Activated CD4-positive, alpha-beta T cell treated with anti-CD3 and anti-CD28 coated beads for 36 hours (primary cell): ENCODE data around the gene SNRNP48. TPM values are rescaled to one million over a fixed set of nuclear protein-coding genes. Genes with fewer than 3 reads are reported as not detected.

Experiments
- ATAC-seq: fragments of 200-7000 bp; cut with Tn5 transposase; one replicate; pipeline ENCODE4 v1.10.0; 2021; ENCODE audit warnings: mild to moderate bottlenecking, moderate library complexity
- CTCF ChIA-PET: fragments of 350-600 bp; sonication (Branson Sonifier 250); formaldehyde crosslinking; loops from one replicate; lab custom pipeline; 2021; ENCODE audit warnings: antibody characterized with exemption; lab: Charles Lee
- POLR2A ChIA-PET: fragments of 350-600 bp; sonication (Branson Sonifier 250); formaldehyde crosslinking; loops from one replicate; lab custom pipeline; 2021; ENCODE audit warnings: antibody characterized with exemption, inconsistent platforms; lab: Charles Lee
- DNase-seq: peaks from one replicate; pipeline ENCODE4 v3.0.0-alpha.2; 2020
- H3K27ac Mint-ChIP-seq: one replicate; pipeline ENCODE4 v1.8.0; 2021; ENCODE audit warnings: mixed read lengths
- H3K27me3 Mint-ChIP-seq: one replicate; pipeline ENCODE4 v1.8.0; 2021; ENCODE audit warnings: mixed read lengths
- H3K36me3 Mint-ChIP-seq: one replicate; pipeline ENCODE4 v1.8.0; 2021; ENCODE audit warnings: low read depth, mixed read lengths
- H3K4me1 Mint-ChIP-seq: one replicate; pipeline ENCODE4 v1.8.0; 2021; ENCODE audit warnings: mixed read lengths
- H3K4me3 Mint-ChIP-seq: one replicate; pipeline ENCODE4 v1.8.0; 2021; ENCODE audit warnings: mild to moderate bottlenecking, moderate library complexity, mixed read lengths
- H3K9me3 Mint-ChIP-seq: one replicate; pipeline ENCODE4 v1.8.0; 2021; ENCODE audit warnings: low read depth, mixed read lengths
- intact Hi-C, 2 experiments: fragments of 100-400 bp; cut with DNase I in 1 of 2; cut with micrococcal nuclease in 1 of 2; formaldehyde crosslinking; loops; one replicate each; pipeline versions ENCODE4 v1.14.2 to v1.15.1; 2022 to 2024; cut with DNase I, micrococcal nuclease
- total RNA-seq, 2 experiments: library from RNA; stranded (reverse); gene quantifications; one replicate each; pipeline ENCODE4 v1.2.3, GENCODE V29; 2021

The SNRNP48 gene
- total RNA-seq, 2 experiments from 2014 or later: 19.4 to 20.9 TPM

DNA sequence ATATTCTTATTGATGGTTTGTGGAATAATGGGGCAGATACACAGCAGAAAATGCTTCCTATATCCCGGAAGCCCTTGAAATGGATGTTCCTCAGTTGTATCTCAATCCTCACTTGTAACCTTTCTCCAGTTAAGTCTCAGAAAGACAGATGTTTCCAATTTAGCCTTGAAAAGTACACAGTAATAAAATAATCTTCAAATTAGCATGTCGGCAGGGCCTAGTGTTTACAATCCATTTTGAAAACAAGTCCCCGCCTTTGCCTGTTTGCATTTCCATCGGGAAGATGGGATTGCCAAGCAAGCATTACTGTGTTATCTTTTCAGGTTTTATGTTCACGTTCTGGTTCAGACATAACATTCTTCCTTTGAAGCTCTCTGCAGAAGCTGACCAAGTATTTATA, 41.5 kb downstream of the SNRNP48 start:
- CTCF ChIA-PET: no interaction called here
- Mint-ChIP-seq H3K9me3 (no peaks in the 10 kb centered on the region), H3K36me3 (no peaks in the 10 kb centered on the region), H3K27me3 (peaks cover 8% of the 10 kb centered on the region), H3K27ac (no peak overlapping the region), H3K4me1 (no peaks in the 10 kb centered on the region), H3K4me3 (no peak overlapping the region)
- DNase-seq (no peak), ATAC-seq (no peak)
- intact Hi-C loops: no loop called here
- POLR2A ChIA-PET: interaction anchor here (0.6 kb wide), 1 partner anchor 116 kb away, joined by 5 read pairs; no protein-coding TSS in a partner anchor

DNA sequence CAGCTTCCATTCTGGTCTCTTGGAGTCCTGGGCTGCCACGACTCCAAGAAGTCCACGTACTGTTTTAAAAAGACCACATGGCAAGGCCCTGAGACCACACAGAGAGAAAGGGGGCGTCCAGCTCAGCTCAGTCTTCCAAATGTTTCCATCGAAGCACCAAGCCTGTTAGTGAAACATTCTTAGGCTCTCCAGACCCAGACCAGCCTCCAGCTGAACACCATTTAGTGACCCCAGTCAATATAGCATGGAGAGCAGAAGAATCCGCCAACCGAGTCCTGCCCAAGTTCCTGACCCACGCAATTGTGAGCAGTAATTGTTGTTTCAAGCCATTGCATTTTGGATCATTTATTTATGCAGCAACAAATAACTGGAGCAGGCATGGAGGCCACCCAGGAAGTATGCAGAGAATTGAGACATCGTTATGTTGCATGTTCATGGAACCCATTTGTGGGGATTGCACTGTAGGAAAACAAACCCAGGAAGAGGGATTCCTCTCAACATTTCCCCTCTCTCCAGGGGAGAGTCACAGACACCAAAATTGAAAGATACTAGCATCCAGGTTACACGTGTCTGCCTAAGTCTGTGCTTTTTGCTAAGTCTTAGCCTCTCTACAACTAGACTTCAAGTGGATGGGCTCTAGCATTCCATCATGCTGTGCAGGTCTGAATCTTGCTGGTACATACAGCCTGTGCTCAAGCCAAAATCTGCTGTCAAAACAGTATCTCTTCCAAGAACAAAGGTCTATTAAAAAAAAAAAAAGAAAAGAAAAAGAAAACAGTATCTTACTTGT, 42.7 kb downstream of the SNRNP48 start:
- no peak for DNase-seq
- Mint-ChIP-seq H3K27me3 (peaks cover 7% of the 10 kb centered on the region), H3K4me1 (no peaks in the 10 kb centered on the region), H3K36me3 (no peaks in the 10 kb centered on the region), H3K9me3 (no peaks in the 10 kb centered on the region), H3K27ac (no peak overlapping the region), H3K4me3 (no peak overlapping the region)
- CTCF ChIA-PET: interaction anchor here (1.0 kb wide), 1 partner anchor 16 kb away, joined by 3 read pairs; no protein-coding TSS in a partner anchor
- intact Hi-C loops: no loop called here
- POLR2A ChIA-PET: no interaction called here
- no peak for ATAC-seq

DNA sequence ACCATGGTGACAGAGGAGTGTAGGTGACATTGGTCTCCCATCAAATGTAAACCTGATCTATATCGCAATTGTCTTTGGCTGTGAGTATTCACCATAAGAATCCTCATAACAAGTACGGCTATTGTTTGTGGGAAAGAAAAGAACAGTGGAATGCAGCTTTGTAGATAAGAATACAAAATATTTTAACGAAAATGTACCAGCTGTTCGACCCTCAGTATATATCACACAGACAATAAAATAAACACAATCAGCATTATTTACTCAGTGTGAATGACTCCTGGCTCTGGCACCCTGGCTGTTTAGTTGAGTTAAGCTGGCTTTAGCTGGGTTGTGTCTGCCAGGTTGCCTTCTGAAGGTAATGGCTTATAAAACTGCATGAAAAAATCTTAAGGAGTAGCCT, 43.4 kb downstream of the SNRNP48 start:
- ATAC-seq (no peak), DNase-seq (no peak)
- ChIA-PET CTCF (interaction anchor here (1.0 kb wide), 1 partner anchor 17 kb away, joined by 3 read pairs; no protein-coding TSS in a partner anchor), POLR2A (no interaction called here)
- Mint-ChIP-seq H3K9me3 (no peaks in the 10 kb centered on the region), H3K36me3 (no peaks in the 10 kb centered on the region), H3K4me3 (no peak overlapping the region), H3K27ac (no peak overlapping the region), H3K27me3 (peaks cover 7% of the 10 kb centered on the region), H3K4me1 (no peaks in the 10 kb centered on the region)
- intact Hi-C loops: no loop called here

DNA sequence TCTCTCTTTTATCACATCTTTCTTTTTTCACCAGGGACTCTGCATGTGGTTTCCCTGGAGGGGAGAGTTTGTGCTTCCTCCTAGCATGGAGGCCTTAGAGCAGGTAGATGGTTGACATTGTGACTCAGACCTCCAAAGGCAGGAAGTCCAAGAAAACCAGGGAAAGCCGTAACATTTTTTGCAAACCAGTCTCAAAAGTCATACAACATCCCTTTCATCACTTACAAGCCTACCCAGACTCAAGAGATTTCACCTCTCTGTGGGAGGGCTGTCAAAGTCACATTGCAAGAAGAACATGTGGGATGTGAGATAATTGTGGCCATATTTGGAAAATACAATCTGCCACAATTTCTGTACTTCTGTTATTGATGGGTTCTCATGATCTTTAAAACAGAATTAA, 46.2 kb downstream of the SNRNP48 start:
- no peak overlapping the region for H3K27ac Mint-ChIP-seq
- POLR2A ChIA-PET: no interaction called here
- no peak for DNase-seq
- H3K27me3 Mint-ChIP-seq: peaks cover 4% of the 10 kb centered on the region
- ATAC-seq: no peak
- H3K4me1 Mint-ChIP-seq: no peaks in the 10 kb centered on the region
- intact Hi-C loops: no loop called here
- H3K36me3 Mint-ChIP-seq: no peaks in the 10 kb centered on the region
- no peak overlapping the region for H3K4me3 Mint-ChIP-seq
- no peaks in the 10 kb centered on the region for H3K9me3 Mint-ChIP-seq
- CTCF ChIA-PET: no interaction called here

DNA sequence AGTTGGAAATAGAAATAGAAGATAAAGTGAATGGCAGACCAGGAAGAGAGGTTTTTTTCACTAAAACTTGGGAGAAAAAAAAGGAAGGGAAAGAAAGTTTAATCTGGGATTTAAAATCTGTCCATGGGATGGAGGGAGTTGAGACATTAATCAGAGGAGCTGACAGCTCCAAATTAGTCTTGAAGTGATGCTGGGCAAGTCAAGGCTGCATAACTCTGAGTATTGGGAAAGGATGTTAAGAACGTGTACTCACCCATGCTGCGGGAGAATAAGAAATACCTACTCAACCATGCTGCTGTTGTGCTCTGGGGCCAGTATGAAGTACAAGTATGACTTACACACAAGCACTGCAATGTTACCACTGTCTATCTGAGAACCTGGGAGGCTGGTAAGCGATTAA, 47.5 kb downstream of the SNRNP48 start:
- no peak overlapping the region for H3K27ac Mint-ChIP-seq
- H3K27me3 Mint-ChIP-seq: peaks cover 4% of the 10 kb centered on the region
- H3K9me3 Mint-ChIP-seq: no peaks in the 10 kb centered on the region
- DNase-seq: no peak
- ATAC-seq: no peak
- no peaks in the 10 kb centered on the region for H3K36me3 Mint-ChIP-seq
- intact Hi-C loops: no loop called here
- H3K4me1 Mint-ChIP-seq: no peaks in the 10 kb centered on the region
- H3K4me3 Mint-ChIP-seq: no peak overlapping the region
- ChIA-PET POLR2A (no interaction called here), CTCF (no interaction called here)

DNA sequence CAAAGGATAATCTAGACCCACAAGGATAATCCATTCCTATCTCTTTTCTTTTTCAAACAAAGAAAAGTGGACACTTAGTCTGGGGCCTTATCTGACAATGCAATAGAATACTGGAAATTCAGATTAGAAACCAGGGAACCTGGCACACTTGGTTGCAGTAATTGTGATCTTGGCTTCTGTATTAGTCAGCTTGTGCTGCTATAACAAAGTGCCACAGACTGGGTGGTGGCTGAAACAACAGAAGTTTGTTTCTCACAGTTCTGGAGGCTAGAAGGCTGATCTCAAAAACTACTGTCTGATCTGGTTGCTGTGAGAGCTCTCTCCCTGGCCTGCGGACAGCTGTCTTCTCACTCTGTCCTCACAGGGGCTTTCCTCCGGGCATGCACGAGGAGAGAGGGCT, 49.4 kb downstream of the SNRNP48 start:
- CTCF ChIA-PET: no interaction called here
- Mint-ChIP-seq H3K27ac (no peak overlapping the region), H3K4me1 (no peaks in the 10 kb centered on the region), H3K9me3 (no peaks in the 10 kb centered on the region), H3K27me3 (peaks cover 2% of the 10 kb centered on the region), H3K4me3 (no peak overlapping the region), H3K36me3 (no peaks in the 10 kb centered on the region)
- POLR2A ChIA-PET: no interaction called here
- intact Hi-C loops: no loop called here
- ATAC-seq: no peak
- no peak for DNase-seq

DNA sequence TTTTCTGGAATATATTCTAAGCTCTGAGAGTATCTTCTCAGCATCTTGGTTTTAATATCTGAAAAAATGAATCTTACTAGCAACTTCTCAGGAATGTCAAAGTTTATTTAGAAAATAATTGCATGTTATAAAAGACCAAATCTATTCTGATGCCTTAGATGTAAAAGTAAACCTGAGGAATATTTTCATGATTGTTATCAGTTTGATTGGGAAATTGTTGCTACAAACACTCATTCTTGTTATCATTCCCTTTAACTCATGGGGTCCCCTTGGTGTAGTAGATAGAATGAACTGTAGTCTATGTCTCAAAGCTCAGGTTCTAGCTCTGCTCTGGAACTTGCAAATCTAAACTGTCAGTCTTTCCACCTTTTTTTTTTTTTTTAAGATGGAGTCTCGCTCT, 50.0 kb downstream of the SNRNP48 start:
- ATAC-seq (no peak), DNase-seq (no peak)
- Mint-ChIP-seq H3K27me3 (peaks cover 2% of the 10 kb centered on the region), H3K27ac (no peak overlapping the region), H3K36me3 (no peaks in the 10 kb centered on the region), H3K9me3 (no peaks in the 10 kb centered on the region), H3K4me1 (no peaks in the 10 kb centered on the region), H3K4me3 (no peak overlapping the region)
- intact Hi-C loops: no loop called here
- POLR2A ChIA-PET: no interaction called here
- CTCF ChIA-PET: no interaction called here

DNA sequence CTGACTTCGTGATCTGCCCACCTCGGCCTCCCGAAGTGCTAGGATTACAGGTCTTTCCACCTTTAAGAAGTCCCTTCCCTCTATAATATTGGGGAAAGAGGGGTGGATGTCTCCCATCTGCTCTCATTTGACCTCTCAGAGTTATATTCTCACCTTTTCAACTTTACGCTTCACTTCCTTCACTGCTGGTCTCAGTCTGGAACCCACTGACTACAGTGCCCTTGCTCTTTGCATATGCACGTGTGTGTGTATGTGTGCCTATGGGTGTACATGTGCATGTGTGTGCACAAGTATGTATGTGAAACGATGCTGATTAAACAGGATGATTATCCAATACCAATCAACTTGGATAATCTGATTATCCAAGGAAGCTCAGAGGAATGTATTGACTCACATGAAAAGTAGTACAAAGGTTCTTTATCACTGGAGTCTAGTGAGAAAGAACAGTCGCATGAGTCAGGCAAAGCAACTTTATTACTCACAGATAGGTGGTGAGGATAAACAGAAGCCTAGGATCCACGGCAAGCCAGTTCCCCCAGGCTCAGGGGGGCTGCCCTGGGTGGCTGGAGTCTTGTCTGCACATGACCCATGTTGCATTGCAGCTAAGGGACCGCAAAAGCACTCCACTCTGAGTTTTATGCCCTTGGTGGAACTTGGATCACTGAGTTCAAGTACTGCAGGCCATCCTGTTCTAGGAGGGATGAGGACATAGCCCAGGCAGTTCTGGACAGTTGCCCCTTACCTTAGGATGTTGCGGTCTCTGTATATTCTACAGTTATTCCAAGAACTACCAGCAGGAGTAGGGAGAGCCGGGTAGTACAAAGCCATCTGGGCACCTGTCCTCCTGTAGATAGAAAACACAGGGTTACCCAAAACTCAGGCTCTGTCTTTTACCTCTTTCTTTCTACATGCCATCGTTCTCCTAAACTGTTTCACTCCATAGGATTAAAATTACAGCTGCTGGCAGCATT, 50.9 kb downstream of the SNRNP48 start:
- Mint-ChIP-seq H3K4me3 (no peak overlapping the region), H3K27ac (no peak overlapping the region), H3K4me1 (no peaks in the 10 kb centered on the region), H3K27me3 (peaks cover 2% of the 10 kb centered on the region), H3K36me3 (no peaks in the 10 kb centered on the region), H3K9me3 (no peaks in the 10 kb centered on the region)
- ATAC-seq: no peak
- ChIA-PET POLR2A (no interaction called here), CTCF (no interaction called here)
- intact Hi-C loops: no loop called here
- DNase-seq: no peak

DNA sequence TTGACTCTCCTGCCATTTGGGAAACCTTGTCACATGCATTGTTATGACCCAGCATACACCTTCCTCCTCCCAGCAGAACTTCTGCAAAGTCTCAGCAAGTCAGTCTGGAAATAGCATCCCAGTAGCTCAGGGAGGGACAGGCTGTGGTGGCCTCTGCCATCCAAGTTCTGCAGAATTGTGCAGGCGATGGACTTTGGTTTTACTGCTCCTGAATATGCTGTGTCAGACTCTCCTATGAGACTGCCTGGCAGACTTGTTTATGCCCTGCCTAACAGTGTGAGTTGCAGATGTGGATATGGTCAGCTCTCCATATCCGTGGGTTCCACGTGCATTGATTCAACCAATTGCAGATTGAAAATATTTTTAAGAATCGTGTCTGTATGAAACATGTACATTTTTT, 52.8 kb downstream of the SNRNP48 start:
- DNase-seq (no peak), ATAC-seq (no peak)
- peaks cover 9% of the 10 kb centered on the region for H3K4me1 Mint-ChIP-seq
- no peaks in the 10 kb centered on the region for H3K27me3 Mint-ChIP-seq
- intact Hi-C loops: no loop called here
- ChIA-PET CTCF (interaction anchor here (0.5 kb wide), 1 partner anchor 1576 kb away, joined by 3 read pairs; no protein-coding TSS in a partner anchor), POLR2A (no interaction called here)
- H3K27ac Mint-ChIP-seq: no peak overlapping the region
- H3K4me3 Mint-ChIP-seq: no peak overlapping the region
- no peaks in the 10 kb centered on the region for H3K9me3 Mint-ChIP-seq
- H3K36me3 Mint-ChIP-seq: no peaks in the 10 kb centered on the region

DNA sequence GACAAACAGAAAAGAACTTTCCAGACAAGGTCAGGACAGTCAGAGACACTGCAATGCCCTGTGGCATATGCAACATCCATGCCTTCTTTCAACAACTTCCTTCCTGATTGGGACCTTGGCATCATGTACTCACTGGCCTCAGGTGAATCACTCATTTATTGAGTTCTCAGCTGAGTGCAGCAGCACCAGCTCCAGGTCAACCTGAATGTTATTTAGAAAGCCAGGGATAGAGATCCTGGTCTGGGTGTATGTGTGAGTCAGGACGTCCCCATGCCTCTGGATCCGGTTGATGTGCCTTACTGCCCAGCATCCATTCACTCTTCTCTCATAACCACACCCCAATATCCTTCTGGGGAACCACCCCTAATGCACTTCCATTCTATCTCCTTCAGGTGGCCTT, 54.4 kb downstream of the SNRNP48 start:
- H3K4me3 Mint-ChIP-seq: no peak overlapping the region

DNA sequence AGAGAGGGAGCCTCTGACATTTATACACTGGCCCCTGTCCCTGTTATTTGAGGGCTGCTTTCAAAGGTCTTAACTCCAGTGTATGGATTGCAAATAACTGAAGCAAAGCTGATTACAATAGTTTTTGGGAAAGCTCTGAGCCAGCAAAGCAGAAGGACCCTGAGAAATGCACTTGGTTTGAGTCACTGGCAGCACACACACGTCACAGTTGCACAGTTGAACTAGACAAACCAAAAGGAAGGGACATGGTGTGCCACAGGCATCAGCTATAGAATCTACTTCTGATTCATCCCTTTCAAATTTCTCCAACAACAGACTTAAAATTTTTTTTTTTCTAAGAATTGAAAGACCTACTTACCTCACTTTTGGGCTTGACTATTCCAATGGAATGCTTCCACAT, 56.4 kb downstream of the SNRNP48 start:
- Mint-ChIP-seq H3K4me3 (no peak overlapping the region), H3K27ac (no peak overlapping the region), H3K4me1 (peaks cover 11% of the 10 kb centered on the region), H3K9me3 (no peaks in the 10 kb centered on the region), H3K36me3 (no peaks in the 10 kb centered on the region), H3K27me3 (no peaks in the 10 kb centered on the region)
- peak; percentile 10 for DNase-seq
- POLR2A ChIA-PET: interaction anchor here (0.6 kb wide), 1 partner anchor 222 kb away, joined by 9 read pairs; no protein-coding TSS in a partner anchor
- CTCF ChIA-PET: no interaction called here
- ATAC-seq: no peak
- intact Hi-C loops: no loop called here

More for the DNA sequence above, 54.4 kb downstream of the SNRNP48 start:
- Mint-ChIP-seq H3K9me3 (no peaks in the 10 kb centered on the region), H3K36me3 (no peaks in the 10 kb centered on the region), H3K27me3 (no peaks in the 10 kb centered on the region), H3K27ac (no peak overlapping the region), H3K4me1 (peaks cover 11% of the 10 kb centered on the region)
- DNase-seq (no peak), ATAC-seq (no peak)
- ChIA-PET CTCF (no interaction called here), POLR2A (interaction anchor here (0.6 kb wide), 1 partner anchor 182 kb away, joined by 3 read pairs; no protein-coding TSS in a partner anchor)
- intact Hi-C loops: no loop called here
